Retina (tissue), 1 donor: ENCODE data around the gene OR10AD1.
"Not testable (repeated sequence)": the region's sequence is repeated elsewhere in the genome, so short reads cannot be mapped to it uniquely, and the experiment has no call there.

ENCODE experiments used
- DNase-seq: peaks from one replicate; pipeline ENCODE4 v3.0.0-alpha.2; 2016

Gene OR10AD1

GRCh38 chr12:48157889-48158370, 45.2 kb downstream of the OR10AD1 start:
- no peak for DNase-seq

GRCh38 chr12:48157018-48157888, 45.8 kb downstream of the OR10AD1 start, which contains the start of gene ASB8:
TSS of gene ASB8 (minus strand) at chr12:48157515. CDS start at chr12:48153496, 4,019 bp downstream.
- peak; percentile 98 for DNase-seq

- DNase-seq, result no peak
Observed at GRCh38 chr12:48156652-48157017, 46.5 kb downstream of the OR10AD1 start.

- DNase-seq, result not testable (repeated sequence)
Observed at GRCh38 chr12:48155786-48156185, 47.3 kb downstream of the OR10AD1 start.
